ENCODE measurements around the gene CTNNB1. TPM values are rescaled to one million over a fixed set of nuclear protein-coding genes. Genes with fewer than 3 reads are reported as not detected.

Gene CTNNB1
- polyA plus RNA-seq, 1 donor: 550 TPM

GRCh38 chr3:41190509-41191284 is 8.6 kb upstream of the CTNNB1 start:
- no peak for DNase-seq

GRCh38 chr3:41192885-41193284 is 6.4 kb upstream of the CTNNB1 start:
- DNase-seq: no peak

GRCh38 chr3:41193794-41194539 is 5.3 kb upstream of the CTNNB1 start:
- no peak for DNase-seq

- DNase-seq: no peak
These were observed 4.6 kb upstream of the CTNNB1 start for GRCh38 chr3:41194701-41195100.

- no peak for DNase-seq
These were observed 3.4 kb upstream of the CTNNB1 start for GRCh38 chr3:41195946-41196345.

DNA sequence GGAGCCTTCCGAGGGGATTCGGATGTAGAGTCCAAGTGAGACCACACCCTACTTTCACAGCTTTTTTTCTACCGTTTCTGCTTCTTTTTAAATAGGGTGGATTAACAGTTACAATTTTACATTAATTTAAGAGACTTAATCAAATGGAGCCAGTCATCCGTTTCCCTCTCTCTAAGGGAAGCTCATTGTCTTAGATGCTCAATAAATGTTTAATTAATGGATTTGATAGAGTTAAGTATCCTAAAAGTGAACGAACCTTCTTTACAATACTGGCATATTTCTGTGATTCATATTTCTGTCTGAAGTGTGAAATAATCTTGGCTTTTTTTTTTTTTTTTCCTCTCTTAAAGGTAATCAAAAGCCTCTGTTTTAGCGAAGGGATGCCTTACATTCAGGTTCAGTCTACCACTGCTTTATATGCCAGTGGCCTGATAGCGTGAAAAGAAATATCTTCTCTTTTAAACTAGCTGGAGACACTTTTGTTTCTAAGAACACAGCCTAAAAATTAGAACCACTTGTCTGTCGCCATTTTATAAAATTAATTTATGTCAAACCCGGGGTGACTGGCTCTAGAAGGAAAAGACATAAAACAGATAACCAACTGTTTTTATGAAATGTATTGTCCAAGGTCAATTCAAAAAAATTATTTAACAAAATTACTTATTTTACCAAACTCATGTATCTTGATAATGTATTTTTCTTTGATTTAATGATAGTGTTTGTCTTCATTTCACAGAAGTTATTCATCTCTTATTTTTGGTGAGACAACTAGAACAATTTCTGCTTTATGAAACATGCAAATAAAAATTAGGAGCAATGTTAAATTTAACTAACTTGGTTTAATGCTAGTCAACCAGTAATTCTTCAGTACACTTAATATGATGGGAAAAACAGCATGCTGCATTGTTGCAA is 2.5 kb upstream of the CTNNB1 start:
- no peak for DNase-seq

DNA sequence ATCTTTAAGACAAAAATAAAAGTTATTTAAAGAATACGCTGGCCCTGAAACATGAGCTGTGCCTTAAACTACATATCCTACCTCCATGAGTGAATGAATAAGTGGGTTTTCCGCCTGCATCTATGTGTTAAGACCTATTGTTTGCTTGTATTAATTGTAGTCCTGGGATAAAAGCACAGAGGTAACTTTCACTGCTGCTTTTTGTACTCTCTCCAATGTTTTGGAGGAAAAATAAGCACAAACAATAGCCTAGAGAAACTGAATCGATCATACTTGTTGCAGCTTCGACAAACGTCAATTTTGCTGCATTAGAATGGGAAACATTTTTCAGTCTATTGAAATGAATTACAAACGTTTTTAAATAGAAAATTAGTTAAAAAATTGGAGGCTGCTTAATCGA is 1.3 kb upstream of the CTNNB1 start:
- DNase-seq: no peak

- DNase-seq: no peak
These were observed 779 bp upstream of the CTNNB1 start for GRCh38 chr3:41198526-41198925.

GRCh38 chr3:41199866-41200668 is 762 bp downstream of the CTNNB1 start:
- no peak for DNase-seq

- no peak for DNase-seq
These were observed 1.3 kb downstream of the CTNNB1 start for GRCh38 chr3:41200669-41201021.

DNA sequence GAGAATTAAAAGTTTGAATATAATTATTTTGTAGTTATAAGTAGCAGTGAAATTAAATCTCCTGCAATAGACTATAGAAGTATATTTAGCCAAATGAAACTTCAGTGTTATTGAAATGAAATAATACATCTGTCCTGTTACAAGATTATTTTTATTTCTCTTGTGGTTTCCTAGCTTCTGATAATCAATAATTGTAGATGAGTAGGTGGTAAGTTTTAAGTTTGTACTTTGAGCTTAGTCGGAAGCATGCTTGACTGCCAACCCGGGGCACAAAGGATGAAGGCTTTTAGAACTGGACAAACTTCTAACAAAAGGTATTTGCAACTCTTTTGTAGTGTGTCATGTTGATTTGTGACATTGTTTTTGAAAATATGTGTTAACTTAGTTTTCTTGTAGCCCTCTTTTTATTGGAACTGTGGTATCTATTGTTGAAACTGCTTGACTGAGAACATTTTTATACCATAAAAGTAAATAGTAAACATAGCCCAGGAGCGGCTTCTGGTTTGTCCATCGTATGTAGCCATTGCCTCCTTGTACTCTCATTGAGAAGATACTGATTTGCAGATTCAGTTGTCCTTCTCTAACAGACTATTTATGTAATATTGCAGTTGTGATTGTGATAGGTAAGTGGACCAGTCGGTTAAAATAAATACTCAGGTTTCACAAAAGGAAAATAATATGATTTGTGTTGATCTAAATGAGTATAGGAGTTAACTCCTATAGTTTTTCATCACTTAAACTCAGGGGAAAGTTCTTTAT is 2.9 kb downstream of the CTNNB1 start:
- DNase-seq: no peak

- DNase-seq: no peak
These were observed 3.6 kb downstream of the CTNNB1 start for GRCh38 chr3:41202834-41203345.

DNA sequence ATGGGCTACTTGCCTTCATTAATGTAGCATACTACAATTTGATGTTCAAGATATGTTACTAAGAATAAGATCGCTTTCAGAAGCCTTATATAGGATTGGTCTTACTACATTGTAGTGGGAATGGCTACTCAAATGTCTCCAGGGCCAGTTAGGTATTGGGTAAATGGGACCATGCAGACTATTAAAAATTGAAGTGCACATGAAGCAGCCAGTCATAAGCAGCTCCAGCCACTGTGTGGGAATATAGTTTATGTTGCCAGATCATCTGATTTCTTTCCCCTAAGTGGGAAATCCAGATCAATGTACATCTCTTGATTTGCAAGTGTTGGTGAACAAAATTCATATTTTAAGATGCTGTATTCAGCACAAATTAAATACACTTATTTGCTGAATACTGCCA is 5.1 kb downstream of the CTNNB1 start:
- DNase-seq: no peak

- no peak for DNase-seq
These were observed 6.3 kb downstream of the CTNNB1 start for GRCh38 chr3:41205591-41205990.

GRCh38 chr3:41207355-41207754 is 8.1 kb downstream of the CTNNB1 start:
- no peak for DNase-seq

DNA sequence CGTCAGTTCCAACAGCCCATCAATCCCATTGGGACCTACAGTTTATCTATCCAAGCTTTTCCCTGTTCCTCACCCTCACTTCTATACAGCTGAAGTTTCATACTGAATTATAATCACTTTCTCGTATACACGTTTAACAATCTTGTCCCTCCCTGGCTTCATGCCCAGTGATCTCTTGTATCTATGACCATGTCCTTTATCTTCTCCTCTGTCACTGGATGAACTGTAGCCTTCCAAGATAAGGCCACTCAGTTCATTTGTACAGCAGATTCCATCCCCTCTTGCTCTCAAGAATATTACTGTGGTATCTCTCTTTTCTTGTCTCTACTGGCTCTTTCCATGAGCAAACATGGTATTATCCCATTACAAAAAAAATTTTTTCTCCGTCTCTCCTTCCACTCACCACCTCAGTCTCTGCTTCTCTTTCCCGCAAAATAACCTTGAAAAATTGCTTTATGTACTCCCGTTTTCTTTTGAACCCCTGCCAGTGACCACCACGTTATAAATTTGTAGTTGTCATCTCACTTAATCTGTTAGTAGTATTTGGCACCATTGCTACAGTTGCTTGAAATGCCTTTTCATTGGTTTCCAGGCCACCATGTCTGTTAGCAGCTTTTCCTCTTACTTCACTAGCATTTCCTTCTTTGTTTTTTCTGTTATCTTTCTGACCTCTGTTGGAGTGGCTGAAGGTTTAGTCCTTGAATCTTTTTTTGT is 9.4 kb downstream of the CTNNB1 start:
- DNase-seq: no peak

GRCh38 chr3:41209646-41210045 is 10.3 kb downstream of the CTNNB1 start:
- DNase-seq: no peak

- DNase-seq: no peak
These were observed 11.7 kb downstream of the CTNNB1 start for GRCh38 chr3:41210966-41211365.

GRCh38 chr3:41212088-41212487 is 12.8 kb downstream of the CTNNB1 start:
- DNase-seq: no peak

DNA sequence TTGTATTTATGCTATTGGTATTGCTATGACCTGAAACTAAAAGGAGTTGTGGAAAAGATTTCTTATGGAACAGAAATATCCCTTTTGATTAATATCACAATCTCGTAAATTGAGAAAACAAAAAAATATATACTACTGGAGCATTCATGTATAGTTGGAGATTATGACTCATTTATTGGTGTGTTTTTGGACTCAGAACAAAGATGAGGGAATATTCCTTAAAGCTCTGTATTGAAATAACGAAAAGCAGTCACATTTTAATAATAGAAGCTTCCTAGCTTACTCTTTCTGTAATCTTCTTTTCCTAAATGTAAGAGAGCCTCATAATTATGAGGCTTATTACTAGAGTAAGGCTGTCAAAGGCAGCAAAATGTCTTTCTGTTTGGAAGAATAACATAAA is 14.3 kb downstream of the CTNNB1 start:
- DNase-seq: no peak
